Upper lobe of left lung (tissue), 4 donors: ENCODE results near the gene TMEM150A.
"Not testable (repeated sequence)": the region's sequence is repeated elsewhere in the genome, so short reads cannot be mapped to it uniquely, and the experiment has no call there.

Source experiments
- EP300 ChIP-seq, 4 donors: sonication (generic); formaldehyde crosslinking; IDR thresholded peaks; one replicate each; pipeline ENCODE4 v1.5.1; 2017; ENCODE audit warnings: antibody characterized with exemption in 4 of 4, control low read depth in 2 of 4
- POLR2AphosphoS5 ChIP-seq, 2 donors: sonication (generic); formaldehyde crosslinking; IDR thresholded peaks; one replicate each; pipeline ENCODE4 v1.5.1; 2017; ENCODE audit warnings: antibody characterized with exemption in 2 of 2
- TF ChIP-seq, protein P1 (sequence below), 6 experiments: fragments of 450-650 bp in 4 of 6; fragments of 200-600 bp in 2 of 6; sonication (generic) in 2 of 6; IDR thresholded peaks; one replicate each; pipeline ENCODE4 v1.5.1; 2016 to 2019; ENCODE audit warnings: antibody characterized with exemption in 6 of 6

DNA sequence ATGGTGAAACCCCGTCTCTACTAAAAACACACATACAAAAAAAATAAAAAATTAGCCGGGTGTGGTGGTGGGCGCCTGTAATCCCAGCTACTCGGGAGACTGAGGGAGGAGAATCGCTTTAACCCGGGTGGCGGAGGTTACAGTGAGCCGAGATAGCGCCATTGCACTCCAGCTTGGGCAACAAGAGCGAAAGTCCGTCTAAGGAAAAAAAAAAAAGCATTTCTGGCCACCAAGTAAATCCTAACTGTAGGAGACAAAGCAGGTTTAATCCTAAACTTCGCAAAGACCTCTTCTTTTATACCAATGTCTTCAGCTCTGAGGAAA is 42.1 kb downstream of the TMEM150A start:
- TF ChIP-seq EP300, POLR2AphosphoS5 (IDR thresholded peaks at IDR 0.05): not testable (repeated sequence)
- TF ChIP-seq, protein P1, sequence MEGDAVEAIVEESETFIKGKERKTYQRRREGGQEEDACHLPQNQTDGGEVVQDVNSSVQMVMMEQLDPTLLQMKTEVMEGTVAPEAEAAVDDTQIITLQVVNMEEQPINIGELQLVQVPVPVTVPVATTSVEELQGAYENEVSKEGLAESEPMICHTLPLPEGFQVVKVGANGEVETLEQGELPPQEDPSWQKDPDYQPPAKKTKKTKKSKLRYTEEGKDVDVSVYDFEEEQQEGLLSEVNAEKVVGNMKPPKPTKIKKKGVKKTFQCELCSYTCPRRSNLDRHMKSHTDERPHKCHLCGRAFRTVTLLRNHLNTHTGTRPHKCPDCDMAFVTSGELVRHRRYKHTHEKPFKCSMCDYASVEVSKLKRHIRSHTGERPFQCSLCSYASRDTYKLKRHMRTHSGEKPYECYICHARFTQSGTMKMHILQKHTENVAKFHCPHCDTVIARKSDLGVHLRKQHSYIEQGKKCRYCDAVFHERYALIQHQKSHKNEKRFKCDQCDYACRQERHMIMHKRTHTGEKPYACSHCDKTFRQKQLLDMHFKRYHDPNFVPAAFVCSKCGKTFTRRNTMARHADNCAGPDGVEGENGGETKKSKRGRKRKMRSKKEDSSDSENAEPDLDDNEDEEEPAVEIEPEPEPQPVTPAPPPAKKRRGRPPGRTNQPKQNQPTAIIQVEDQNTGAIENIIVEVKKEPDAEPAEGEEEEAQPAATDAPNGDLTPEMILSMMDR (IDR thresholded peaks at IDR 0.05), result not testable (repeated sequence)
